Activated gamma-delta T cell (primary cell): ENCODE results near the gene CALHM6.

Source experiments
- DNase-seq: peaks from one replicate; lab custom pipeline; 2025; lab: John Stamatoyannopoulos, UW
- total RNA-seq, 2 donors: gene quantifications; one replicate each; lab custom pipeline; 2026; lab: John Stamatoyannopoulos, UW

CALHM6 gene
- total RNA-seq = 0.20 to 0.44 reads per million in 2 donors

DNA sequence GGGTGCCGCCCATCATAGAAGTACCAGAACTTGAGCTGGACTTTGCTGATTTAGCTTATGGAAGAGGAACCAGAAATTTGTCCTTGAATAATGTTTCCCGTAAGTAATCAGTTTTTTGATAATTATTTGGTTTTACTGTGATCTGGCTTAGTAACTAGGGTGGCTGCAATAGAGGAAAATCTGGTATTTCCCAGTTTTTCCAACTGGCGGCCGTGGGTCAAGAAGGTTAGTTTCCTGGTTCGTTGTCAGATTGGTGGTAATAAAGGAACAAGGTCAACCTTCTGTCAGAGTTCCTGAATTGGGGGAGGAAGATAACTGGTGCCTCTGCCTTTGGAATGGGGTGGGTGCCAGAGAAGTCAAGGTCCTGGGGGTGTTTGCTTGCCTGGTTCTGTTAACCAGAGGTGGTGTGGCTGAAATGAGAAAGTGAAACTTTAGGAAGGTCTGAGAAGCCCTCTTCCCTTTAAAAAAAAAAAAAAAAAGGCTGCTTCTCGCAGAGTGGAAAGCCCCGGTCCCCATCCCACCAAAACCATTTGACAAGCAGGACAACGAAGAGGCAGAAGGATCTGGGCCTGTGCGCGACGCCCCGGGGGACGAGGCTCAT, at the start of gene CALHM6:
Gene CALHM6, plus strand, starts transcription at position 45 of the 601 bp plus-strand sequence. Its CDS starts 555 bp downstream, at position 600.
- DNase-seq = no peak

DNA sequence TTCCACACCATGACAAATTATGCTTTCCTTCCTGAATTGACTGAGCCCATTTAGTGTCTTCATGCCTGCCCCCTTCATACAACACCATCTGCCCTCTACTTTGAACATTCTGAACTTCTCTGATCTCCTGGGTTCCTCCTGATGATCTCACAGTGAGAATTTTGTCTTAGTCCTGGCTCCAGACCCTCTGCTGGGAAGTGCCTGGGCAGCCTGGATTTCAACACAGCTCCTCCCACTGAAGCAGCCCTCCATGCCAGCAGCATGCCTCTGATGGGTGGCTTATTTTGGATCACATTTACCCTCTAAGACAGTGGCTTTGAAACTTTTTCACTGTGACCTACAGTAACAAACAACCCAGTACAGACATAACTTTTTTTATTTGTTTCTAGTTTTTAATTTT, 48.9 kb upstream of the CALHM6 start:
- DNase-seq = no peak

GRCh38 chr6:116413357-116413756, 47.8 kb upstream of the CALHM6 start:
- no peak for DNase-seq

GRCh38 chr6:116417661-116418060, 43.5 kb upstream of the CALHM6 start:
- DNase-seq = no peak

DNA sequence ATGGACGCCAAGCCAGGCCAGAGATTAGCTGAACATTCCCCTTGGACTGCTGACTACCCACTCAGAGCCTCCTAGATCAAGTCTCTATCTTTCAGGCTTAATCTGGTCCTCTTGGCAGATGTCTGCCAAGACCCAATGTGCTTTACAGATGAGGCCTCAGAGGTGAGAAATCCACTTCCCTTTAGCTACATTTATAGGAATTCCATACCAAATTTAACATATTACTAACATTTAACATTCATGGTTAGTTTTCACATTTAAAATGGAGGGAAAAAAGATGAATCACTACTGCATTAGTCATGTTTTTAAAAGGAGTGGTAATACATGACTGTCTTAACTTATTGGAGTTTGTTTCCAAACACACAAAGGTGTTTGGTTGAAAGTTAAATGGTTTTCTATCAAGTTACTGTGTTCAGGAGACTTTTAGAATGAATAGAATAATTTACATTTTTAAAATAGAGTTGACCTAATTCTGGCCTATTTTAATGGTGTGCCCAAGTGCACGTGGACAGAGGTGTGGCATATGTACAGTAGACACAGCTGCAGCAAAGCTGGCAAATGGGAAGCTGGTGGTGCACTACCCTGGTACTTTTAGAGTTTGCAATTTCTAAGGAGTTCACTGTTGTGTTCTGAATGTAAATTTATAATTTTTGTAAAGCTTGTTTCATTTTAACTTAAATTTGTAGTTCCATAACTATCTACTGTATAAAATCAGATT, 41.9 kb upstream of the CALHM6 start:
- no peak for DNase-seq

DNA sequence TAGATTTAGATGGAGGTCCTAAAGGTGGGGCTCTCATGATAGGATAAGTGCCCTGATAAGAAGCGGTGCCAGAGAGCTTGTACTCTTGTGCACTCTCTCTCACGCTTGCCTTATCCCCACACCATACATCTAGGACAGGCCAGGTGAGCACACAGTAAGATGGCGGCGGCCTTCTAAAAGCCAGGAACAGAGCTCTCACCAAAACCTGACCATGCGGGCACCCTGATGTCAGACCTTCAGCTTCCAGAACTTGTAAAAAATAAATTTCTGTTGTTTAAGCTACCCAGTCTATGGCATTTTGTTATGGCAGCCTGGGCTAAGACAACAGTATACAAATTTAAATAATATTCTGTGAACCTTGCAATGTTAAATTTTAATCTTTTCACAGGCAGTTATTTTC, 40.8 kb upstream of the CALHM6 start:
- no peak for DNase-seq

DNA sequence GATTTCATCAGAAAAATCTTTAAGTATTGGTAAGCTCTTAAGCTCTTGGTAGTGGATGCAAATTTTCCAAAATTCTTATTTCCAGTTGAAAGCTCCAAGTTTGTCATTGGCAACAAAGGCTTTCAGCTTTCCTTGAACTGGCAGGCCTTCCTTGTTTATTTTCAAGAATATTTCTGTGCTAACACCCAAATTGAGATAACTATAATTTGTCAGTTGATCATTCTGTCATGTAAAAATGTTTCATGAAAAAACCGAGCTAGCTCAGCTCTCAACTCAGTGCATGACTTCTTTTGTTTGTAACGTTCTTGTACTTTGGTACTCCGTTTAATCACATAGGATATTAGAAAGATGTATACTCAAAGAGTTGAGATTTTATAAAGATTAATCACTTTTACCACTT, 38.9 kb upstream of the CALHM6 start:
- no peak for DNase-seq

GRCh38 chr6:116424001-116424400, 37.2 kb upstream of the CALHM6 start:
- DNase-seq = no peak

- no peak for DNase-seq
Observed at GRCh38 chr6:116426551-116426950, 34.6 kb upstream of the CALHM6 start.

DNA sequence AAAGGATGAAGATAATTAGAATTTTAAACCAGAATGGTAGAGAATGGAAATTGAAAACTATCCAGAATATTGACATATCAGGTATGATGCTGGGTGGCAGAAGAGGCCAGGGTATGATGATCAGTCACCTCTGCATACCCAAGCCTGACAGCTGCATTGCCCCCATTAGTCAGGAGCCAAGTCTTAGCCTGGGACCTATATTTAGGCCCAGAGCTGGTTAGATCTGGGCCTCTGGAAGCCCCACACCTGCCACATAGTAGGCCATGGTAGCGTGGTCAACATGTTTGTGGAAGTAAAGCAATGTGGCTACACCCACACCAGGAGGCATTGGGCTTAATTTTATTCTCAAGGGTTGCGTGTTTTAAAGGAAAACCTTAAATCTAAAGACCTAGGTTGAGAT, 32.1 kb upstream of the CALHM6 start:
- DNase-seq = no peak

- DNase-seq = no peak
Observed at GRCh38 chr6:116430860-116431259, 30.3 kb upstream of the CALHM6 start.

DNA sequence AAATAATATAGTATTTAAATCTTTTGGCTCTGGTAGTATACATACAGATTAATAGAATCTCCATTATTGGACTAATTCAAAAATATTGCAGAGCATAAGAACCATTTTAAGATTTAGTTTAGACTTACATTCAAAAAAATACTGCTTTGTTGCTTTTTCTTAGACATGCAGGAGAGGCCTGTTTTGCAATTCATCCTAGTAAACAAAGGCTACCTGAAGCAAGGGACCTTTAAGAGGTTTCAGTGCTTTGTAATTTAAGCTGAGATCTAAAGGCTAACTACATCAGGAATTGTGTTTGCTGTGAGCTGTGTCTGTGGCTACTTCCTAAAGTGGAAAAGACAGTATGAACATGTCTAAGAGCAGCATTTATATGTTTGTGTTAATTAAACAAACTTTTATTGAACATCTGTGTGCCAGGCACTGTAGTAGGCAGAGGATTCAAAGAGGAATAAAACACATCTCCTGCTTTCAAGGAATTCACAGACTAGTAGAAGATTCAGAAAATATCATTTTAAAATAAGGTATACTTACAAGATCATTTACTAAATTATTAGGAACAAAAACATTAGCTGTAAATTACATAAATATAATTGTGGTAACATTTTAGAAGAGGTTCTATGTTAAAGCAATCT, 29.1 kb upstream of the CALHM6 start:
- DNase-seq = no peak

DNA sequence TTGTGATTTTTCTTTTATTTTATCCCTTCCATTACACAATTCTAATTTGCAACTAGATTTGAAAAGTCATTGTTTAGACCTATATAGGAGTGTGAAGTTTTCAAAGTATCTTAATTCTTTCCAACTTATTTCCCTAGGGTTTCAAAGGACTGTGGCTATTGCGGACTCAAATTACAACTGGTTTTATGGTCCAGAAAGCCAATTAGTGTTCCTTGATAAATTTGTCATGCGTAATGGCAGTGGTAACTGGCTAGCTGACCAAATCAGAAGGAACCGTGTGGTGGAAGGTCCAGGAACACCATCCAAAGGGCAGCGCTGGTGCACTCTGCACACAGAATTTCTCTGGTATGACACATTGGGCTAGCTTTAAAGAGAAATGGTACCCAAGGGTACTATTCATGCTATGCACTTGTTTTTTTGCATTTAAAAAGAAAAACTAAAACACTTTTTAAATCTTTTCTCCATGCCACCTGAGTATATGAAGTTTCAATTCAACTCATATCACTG, 27.9 kb upstream of the CALHM6 start:
- no peak for DNase-seq

DNA sequence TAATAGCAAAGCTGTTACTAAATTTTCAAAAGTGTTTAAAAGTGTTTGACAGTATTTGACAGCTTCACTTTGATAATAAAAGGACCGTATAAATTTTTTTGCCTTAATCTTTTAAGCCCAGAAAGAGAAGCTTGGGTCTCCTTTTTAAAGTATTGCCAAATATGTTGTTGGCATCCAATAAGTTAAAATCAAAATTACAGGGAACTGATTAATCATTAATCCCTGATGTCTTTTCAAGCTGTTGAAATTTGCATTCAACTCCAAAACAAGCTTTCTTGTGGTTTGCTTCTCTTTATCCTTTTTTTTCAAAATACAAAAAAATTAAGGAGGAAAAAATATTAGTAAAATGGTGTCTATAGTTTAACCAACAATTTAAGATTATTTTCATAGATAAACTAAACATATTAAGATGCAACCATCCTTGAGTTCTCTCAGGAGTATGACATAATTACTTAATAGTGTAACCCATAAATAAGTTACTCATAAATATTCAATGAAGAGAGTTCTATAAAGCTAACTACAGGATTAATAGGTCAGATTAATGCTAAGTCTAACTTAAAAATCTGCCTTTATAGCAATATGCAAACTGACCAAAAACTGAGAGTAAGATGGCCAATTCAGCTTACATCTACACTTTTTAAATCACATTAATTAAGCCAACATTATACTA, 27.0 kb upstream of the CALHM6 start:
- no peak for DNase-seq

- DNase-seq = no peak
Observed at GRCh38 chr6:116436586-116436985, 24.6 kb upstream of the CALHM6 start.

- DNase-seq = no peak
Observed at GRCh38 chr6:116437656-116438055, 23.5 kb upstream of the CALHM6 start.

GRCh38 chr6:116438590-116439448, 22.4 kb upstream of the CALHM6 start:
- DNase-seq = no peak

- DNase-seq = no peak
Observed at GRCh38 chr6:116439522-116440051, 21.6 kb upstream of the CALHM6 start.

DNA sequence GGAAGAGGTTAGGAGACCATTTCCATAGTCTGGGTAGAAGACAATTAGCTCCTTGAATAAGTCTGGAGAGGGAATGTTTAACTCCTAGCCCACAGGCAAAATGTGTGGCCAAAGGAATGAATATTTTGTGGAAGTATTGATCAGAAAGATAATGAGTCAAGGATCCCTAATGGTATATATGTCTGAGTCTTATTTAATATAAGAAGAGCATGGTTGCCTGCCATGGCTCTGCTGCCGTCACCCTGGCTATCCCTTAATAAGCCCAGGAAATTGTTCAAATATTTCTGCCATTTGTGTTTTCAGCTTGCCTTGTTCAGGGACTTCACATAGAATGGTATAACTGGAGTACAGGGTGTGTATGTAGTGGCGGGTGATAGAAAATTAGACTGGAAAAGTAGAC, 18.1 kb upstream of the CALHM6 start:
- DNase-seq = no peak

- DNase-seq = no peak
Observed at GRCh38 chr6:116444092-116444491, 17.1 kb upstream of the CALHM6 start.

DNA sequence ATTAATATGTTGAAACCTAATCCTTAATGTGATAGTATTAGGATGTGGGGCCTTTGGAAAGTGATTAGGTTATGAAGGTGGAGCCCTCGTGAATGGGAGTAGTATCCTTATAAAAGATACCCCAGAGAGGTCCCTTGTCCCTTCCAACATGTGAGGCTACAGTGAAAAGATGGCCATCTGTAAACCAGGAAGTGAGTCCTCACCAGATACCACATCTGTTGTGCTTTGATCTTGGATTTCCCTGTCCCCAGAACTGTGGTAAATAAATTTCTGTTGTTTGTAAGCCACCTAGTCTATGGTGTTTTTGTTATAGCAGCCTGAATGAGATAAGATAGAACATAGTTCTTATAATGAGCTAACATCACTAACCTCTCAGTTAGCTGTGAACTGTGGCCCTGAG, 16.6 kb upstream of the CALHM6 start:
- no peak for DNase-seq
